OCI-LY1 (cell line): Measurements from ENCODE around the gene MAP3K10.

Experiments used
- H2AFZ ChIP-seq: fragments of 200-600 bp; sonication (generic), shearing (Covaris generic); 2 replicates; pipeline ENCODE4 v1.6.0; 2014; ENCODE audit warnings: antibody characterized with exemption, mild to moderate bottlenecking, low read length
- H3F3A ChIP-seq: fragments of 200-600 bp; sonication (generic), shearing (Covaris generic); 2 replicates; pipeline ENCODE4 v1.6.0; 2014; ENCODE audit warnings: mild to moderate bottlenecking, antibody characterized with exemption, low read length, moderate library complexity; ENCODE audit not compliant: insufficient read depth
- H3K27ac ChIP-seq: fragments of 200-600 bp; sonication (generic); 2 replicates; pipeline ENCODE4 v1.5.1; 2014; ENCODE audit warnings: low read length, mixed run types, mild to moderate bottlenecking, low read depth; ENCODE audit not compliant: poor library complexity, severe bottlenecking
- H3K27me3 ChIP-seq: fragments of 200-600 bp; sonication (generic); 2 replicates; pipeline ENCODE4 v1.6.0; 2014; ENCODE audit warnings: antibody characterized with exemption, mild to moderate bottlenecking, low read length, moderate library complexity; ENCODE audit not compliant: insufficient read depth
- H3K36me3 ChIP-seq: fragments of 200-600 bp; sonication (generic); 2 replicates; pipeline ENCODE4 v1.6.1; 2014; ENCODE audit warnings: mild to moderate bottlenecking, antibody characterized with exemption, low read length, moderate library complexity, mixed read lengths; ENCODE audit not compliant: insufficient read depth
- H3K4me1 ChIP-seq: fragments of 200-600 bp; sonication (generic); 2 replicates; pipeline ENCODE4 v1.5.1; 2014; ENCODE audit warnings: mild to moderate bottlenecking, low read length, moderate library complexity; ENCODE audit not compliant: insufficient read depth, severe bottlenecking
- H3K4me2 ChIP-seq: fragments of 200-600 bp; sonication (generic), shearing (Covaris generic); 2 replicates; pipeline ENCODE4 v1.6.1; 2014; ENCODE audit warnings: low read length
- H3K4me3 ChIP-seq: fragments of 200-600 bp; sonication (generic); 2 replicates; pipeline ENCODE4 v1.5.1; 2014; ENCODE audit warnings: low read length, low read depth, mild to moderate bottlenecking, mixed read lengths; ENCODE audit not compliant: poor library complexity, severe bottlenecking
- H3K79me2 ChIP-seq: fragments of 200-600 bp; shearing (Covaris generic); 2 replicates; pipeline ENCODE4 v1.6.1; 2016; ENCODE audit warnings: mixed run types, low read length, mixed read lengths; ENCODE audit not compliant: insufficient read depth
- H3K9ac ChIP-seq: fragments of 200-600 bp; sonication (generic), shearing (Covaris generic); 2 replicates; pipeline ENCODE4 v1.6.1; 2014; ENCODE audit warnings: mild to moderate bottlenecking, low read length, mixed read lengths
- H3K9me2 ChIP-seq: fragments of 200-600 bp; sonication (generic), shearing (Covaris generic); 2 replicates; pipeline ENCODE4 v1.6.1; 2014; ENCODE audit warnings: low read depth, mild to moderate bottlenecking, low read length, mixed read lengths
- H3K9me3 ChIP-seq: fragments of 200-600 bp; shearing (Covaris generic); 2 replicates; pipeline ENCODE4 v1.6.1; 2014; ENCODE audit warnings: low read length, mixed read lengths
- H4K20me1 ChIP-seq: fragments of 200-600 bp; sonication (generic), shearing (Covaris generic); 2 replicates; pipeline ENCODE4 v1.6.0; 2016; ENCODE audit warnings: mild to moderate bottlenecking, low read length; ENCODE audit not compliant: insufficient read depth
- CTCF ChIP-seq: fragments of 200-600 bp; sonication (generic), shearing (Covaris generic); IDR thresholded peaks from 2 replicates; pipeline ENCODE4 v1.5.1; 2017; ENCODE audit warnings: mild to moderate bottlenecking, antibody characterized with exemption, low read length, moderate library complexity, mixed read lengths
- EZH2 ChIP-seq: fragments of 200-600 bp; sonication (generic), shearing (Covaris generic); IDR thresholded peaks from 2 replicates; pipeline ENCODE4 v1.8.0; 2017; ENCODE audit warnings: borderline replicate concordance, mixed run types, mild to moderate bottlenecking, antibody characterized with exemption, low read length, moderate library complexity, mixed read lengths

Gene MAP3K10

GRCh38 chr19:40252395-40252794, 61.2 kb downstream of the MAP3K10 start:
- H3K9me2 ChIP-seq, result no peaks in the 10 kb centered on the region
- no peak overlapping the region for H3K4me2 ChIP-seq
- H3F3A ChIP-seq, result no peaks in the 10 kb centered on the region
- no peaks in the 10 kb centered on the region for H4K20me1 ChIP-seq
- H3K79me2 ChIP-seq, result 0 out of 2 replicates have a peak, but pooled peaks cover under 1% of the 10 kb centered on the region
- no peak overlapping the region for H3K27ac ChIP-seq
- H3K9ac ChIP-seq, result no peak overlapping the region
- peaks cover 76% of the 10 kb centered on the region for H3K36me3 ChIP-seq
- no peaks in the 10 kb centered on the region for H3K9me3 ChIP-seq
- H3K4me3 ChIP-seq, result no peak overlapping the region
- H2AFZ ChIP-seq, result no peak overlapping the region
- H3K4me1 ChIP-seq, result no peaks in the 10 kb centered on the region
- TF ChIP-seq CTCF (no peak), EZH2 (no peak)
- H3K27me3 ChIP-seq, result no peaks in the 10 kb centered on the region

- H3K4me2 ChIP-seq, result no peak overlapping the region
- no peaks in the 10 kb centered on the region for H3K9me3 ChIP-seq
- no peak overlapping the region for H3K9ac ChIP-seq
- H3K4me3 ChIP-seq, result no peak overlapping the region
- no peaks in the 10 kb centered on the region for H3K4me1 ChIP-seq
- H3K27me3 ChIP-seq, result no peaks in the 10 kb centered on the region
- peaks cover 73% of the 10 kb centered on the region for H3K36me3 ChIP-seq
- H3K9me2 ChIP-seq, result no peaks in the 10 kb centered on the region
- TF ChIP-seq CTCF (no peak), EZH2 (no peak)
- peaks cover 5% of the 10 kb centered on the region for H3K79me2 ChIP-seq
- no peaks in the 10 kb centered on the region for H4K20me1 ChIP-seq
- H3K27ac ChIP-seq, result no peak overlapping the region
- H2AFZ ChIP-seq, result no peak overlapping the region
- no peaks in the 10 kb centered on the region for H3F3A ChIP-seq
These were observed 62.4 kb downstream of the MAP3K10 start for GRCh38 chr19:40253611-40254092.

- H4K20me1 ChIP-seq, result no peaks in the 10 kb centered on the region
- H3K27me3 ChIP-seq, result no peaks in the 10 kb centered on the region
- no peak for TF ChIP-seq CTCF
- no peak for TF ChIP-seq EZH2
- no peaks in the 10 kb centered on the region for H3K4me1 ChIP-seq
- no peak overlapping the region for H3K4me2 ChIP-seq
- H3K9ac ChIP-seq, result no peak overlapping the region
- H3K36me3 ChIP-seq, result peaks cover 79% of the 10 kb centered on the region
- H3K9me3 ChIP-seq, result no peaks in the 10 kb centered on the region
- no peak overlapping the region for H3K27ac ChIP-seq
- no peaks in the 10 kb centered on the region for H3F3A ChIP-seq
- H2AFZ ChIP-seq, result no peak overlapping the region
- no peaks in the 10 kb centered on the region for H3K9me2 ChIP-seq
- no peak overlapping the region for H3K4me3 ChIP-seq
- H3K79me2 ChIP-seq, result peaks cover 17% of the 10 kb centered on the region
These were observed 63.6 kb downstream of the MAP3K10 start for GRCh38 chr19:40254714-40255418.
